Lower lobe of right lung (tissue), 2 donors: Measurements from ENCODE around the gene RGS7. TPM values are rescaled to one million over a fixed set of nuclear protein-coding genes. Genes with fewer than 3 reads are reported as not detected.

Experiments
- ATAC-seq, 2 donors: fragments of 200-7000 bp; cut with Tn5 transposase; one replicate each; pipeline ENCODE4 v1.9.1; 2020 to 2022; ENCODE audit warnings: mild to moderate bottlenecking in 2 of 2, moderate library complexity in 2 of 2
- DNase-seq: peaks from one replicate; pipeline ENCODE4 v3.0.0-alpha.2; 2020
- H3K27ac ChIP-seq: fragments of 200-600 bp; one replicate; pipeline ENCODE4 v1.8.0; 2022
- H3K27me3 ChIP-seq: fragments of 200-600 bp; one replicate; pipeline ENCODE4 v1.8.0; 2022; ENCODE audit warnings: low read depth
- H3K36me3 ChIP-seq: fragments of 200-600 bp; one replicate; pipeline ENCODE4 v1.8.0; 2022; ENCODE audit warnings: mild to moderate bottlenecking
- H3K4me1 ChIP-seq: fragments of 200-600 bp; one replicate; pipeline ENCODE4 v1.8.0; 2022
- H3K4me3 ChIP-seq: fragments of 200-600 bp; one replicate; pipeline ENCODE4 v1.8.0; 2022; ENCODE audit warnings: mild to moderate bottlenecking
- H3K9me3 ChIP-seq: fragments of 200-600 bp; one replicate; pipeline ENCODE4 v1.8.0; 2022
- intact Hi-C: fragments of 100-400 bp; cut with DNase I; formaldehyde crosslinking; loops from one replicate; pipeline ENCODE4 v1.11.0; 2022
- total RNA-seq: library from RNA; stranded (reverse); fragmentation: NEBNext Ultra II Directional; extraction: Animal tissue kit (Norgen Biotek cat#: 25700); gene quantifications from one replicate; pipeline ENCODE4 v1.2.1, GENCODE V29; 2021
- TF ChIP-seq, protein P1 (sequence below): fragments of 200-600 bp; IDR thresholded peaks from one replicate; pipeline ENCODE4 v1.8.0; 2022; ENCODE audit warnings: antibody characterized with exemption, mild to moderate bottlenecking
- donor health status: DM: no; HTN: yes; CAD: no; lungs with severe emphysema.

Gene RGS7
- total RNA-seq, 1 donor from 2014 or later: 0.21 TPM

DNA sequence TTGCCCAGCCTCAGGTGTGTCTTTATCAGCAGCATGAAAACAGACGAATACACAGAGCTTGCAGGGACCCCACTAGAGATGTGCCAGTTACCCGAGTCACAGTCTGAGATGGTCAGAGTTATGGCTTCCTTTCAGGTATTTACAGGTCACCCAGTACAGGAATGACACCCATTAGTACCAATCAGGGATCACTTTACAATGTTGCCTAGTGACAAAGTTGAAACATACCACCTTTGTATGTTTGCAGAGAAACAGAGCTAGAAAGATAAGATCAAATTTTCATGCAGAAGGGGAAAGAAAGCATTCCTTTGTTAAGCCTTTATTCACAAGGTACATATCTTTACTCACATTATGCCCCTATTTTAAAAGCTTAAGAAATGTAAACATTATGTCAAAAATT is 137.6 kb downstream of the RGS7 start:
- no peak overlapping the region for H3K4me3 ChIP-seq
- H3K36me3 ChIP-seq: no peaks in the 10 kb centered on the region
- H3K27me3 ChIP-seq: no peaks in the 10 kb centered on the region
- no peaks in the 10 kb centered on the region for H3K4me1 ChIP-seq
- intact Hi-C loops: no loop called here
- H3K27ac ChIP-seq: no peak overlapping the region
- DNase-seq (no peak), ATAC-seq (no peak)
- TF ChIP-seq, protein P1, sequence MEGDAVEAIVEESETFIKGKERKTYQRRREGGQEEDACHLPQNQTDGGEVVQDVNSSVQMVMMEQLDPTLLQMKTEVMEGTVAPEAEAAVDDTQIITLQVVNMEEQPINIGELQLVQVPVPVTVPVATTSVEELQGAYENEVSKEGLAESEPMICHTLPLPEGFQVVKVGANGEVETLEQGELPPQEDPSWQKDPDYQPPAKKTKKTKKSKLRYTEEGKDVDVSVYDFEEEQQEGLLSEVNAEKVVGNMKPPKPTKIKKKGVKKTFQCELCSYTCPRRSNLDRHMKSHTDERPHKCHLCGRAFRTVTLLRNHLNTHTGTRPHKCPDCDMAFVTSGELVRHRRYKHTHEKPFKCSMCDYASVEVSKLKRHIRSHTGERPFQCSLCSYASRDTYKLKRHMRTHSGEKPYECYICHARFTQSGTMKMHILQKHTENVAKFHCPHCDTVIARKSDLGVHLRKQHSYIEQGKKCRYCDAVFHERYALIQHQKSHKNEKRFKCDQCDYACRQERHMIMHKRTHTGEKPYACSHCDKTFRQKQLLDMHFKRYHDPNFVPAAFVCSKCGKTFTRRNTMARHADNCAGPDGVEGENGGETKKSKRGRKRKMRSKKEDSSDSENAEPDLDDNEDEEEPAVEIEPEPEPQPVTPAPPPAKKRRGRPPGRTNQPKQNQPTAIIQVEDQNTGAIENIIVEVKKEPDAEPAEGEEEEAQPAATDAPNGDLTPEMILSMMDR: no peak
- peaks cover 6% of the 10 kb centered on the region for H3K9me3 ChIP-seq

DNA sequence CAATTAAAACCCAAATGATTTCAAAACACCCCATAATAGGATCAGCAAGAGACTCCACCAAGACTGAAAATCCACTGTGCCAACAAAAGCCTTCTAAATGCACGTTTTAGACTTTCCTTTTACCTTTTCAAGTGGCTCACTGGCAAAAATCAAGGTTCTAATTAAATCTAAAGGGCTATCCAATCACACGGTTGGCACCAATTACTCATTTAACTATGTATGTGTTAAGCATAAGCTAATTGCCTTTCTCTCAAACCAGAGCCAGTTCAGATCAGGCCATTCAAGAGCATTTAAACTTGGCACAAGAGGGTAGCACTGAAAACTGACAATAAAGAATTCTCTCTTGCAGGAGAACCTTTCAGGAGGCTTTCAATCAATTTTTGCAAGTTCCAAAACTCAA is 139.5 kb downstream of the RGS7 start:
- Histone ChIP-seq H3K36me3 (no peaks in the 10 kb centered on the region), H3K4me1 (no peaks in the 10 kb centered on the region), H3K4me3 (no peak overlapping the region), H3K27me3 (no peaks in the 10 kb centered on the region), H3K9me3 (no peaks in the 10 kb centered on the region), H3K27ac (no peak overlapping the region)
- DNase-seq: no peak
- TF ChIP-seq, protein P1: no peak
- intact Hi-C loops: no loop called here
- no peak for ATAC-seq

DNA sequence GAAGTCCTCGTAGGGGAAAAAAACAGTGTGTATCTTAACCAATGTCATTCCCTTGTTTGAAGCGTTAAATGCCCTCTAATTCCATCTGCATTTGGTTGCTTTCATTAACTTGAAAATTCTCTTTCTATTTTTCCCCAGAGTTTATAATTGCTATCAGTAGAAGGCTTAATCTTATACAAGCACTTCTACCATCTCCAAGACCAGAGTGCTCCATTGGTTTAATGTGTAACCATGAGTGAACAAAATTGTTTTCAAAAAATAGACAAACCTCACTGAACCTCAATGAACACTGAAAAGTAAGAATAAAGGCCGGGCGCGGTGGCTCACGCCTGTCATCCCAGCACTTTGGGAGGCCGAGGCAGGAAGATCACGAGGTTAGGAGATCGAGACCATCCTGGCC is 141.3 kb downstream of the RGS7 start:
- TF ChIP-seq, protein P1: no peak
- ATAC-seq: peak in 1 of 2 donors; percentile 66
- Histone ChIP-seq H3K4me1 (no peaks in the 10 kb centered on the region), H3K9me3 (no peaks in the 10 kb centered on the region), H3K36me3 (no peaks in the 10 kb centered on the region), H3K4me3 (no peak overlapping the region), H3K27ac (no peak overlapping the region), H3K27me3 (no peaks in the 10 kb centered on the region)
- no peak for DNase-seq
- intact Hi-C loops: no loop called here

DNA sequence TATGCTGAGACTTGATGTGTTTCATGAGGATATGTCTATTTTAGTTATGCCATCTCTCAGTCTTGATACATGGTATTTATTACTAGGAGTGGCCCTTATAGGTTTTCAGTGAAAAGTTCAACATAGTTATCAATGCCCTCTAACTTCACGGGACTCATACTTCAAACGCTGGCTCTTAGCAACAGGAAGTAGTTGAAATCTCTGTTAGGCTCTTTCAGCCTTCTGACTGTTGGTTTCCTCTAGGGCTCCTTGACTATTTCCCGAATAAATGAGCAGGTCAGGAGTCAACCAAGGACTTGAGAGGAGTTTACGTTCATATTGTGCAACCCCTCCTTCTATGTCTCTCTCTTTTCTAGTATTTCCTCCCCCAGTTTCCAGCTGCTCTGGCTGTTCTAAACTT is 141.8 kb downstream of the RGS7 start:
- Histone ChIP-seq H3K27me3 (no peaks in the 10 kb centered on the region), H3K4me3 (no peak overlapping the region), H3K4me1 (no peaks in the 10 kb centered on the region), H3K27ac (no peak overlapping the region), H3K36me3 (no peaks in the 10 kb centered on the region), H3K9me3 (no peaks in the 10 kb centered on the region)
- ATAC-seq (peak; percentile 82 to 91), DNase-seq (no peak)
- intact Hi-C loops: no loop called here
- TF ChIP-seq, protein P1: no peak

DNA sequence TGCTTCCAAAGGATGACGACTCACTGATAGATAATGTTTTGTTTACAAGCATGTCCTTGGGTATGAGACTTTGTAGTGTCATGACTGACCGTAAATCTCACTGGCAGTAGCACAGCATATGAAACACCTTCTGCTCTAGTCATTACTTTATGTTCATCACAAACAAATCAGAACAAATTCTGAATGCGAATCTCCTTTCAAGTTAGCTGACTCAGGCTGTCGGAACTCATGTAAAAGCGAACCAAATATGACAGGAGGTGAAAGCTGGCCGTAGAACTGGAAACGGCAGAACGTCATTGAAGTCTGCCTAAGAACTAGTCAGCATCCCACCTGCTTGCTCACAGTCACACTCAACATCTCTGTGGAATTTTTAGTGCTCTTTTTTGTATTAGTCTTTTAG is 143.9 kb downstream of the RGS7 start:
- Histone ChIP-seq H3K27me3 (no peaks in the 10 kb centered on the region), H3K4me3 (no peak overlapping the region), H3K27ac (no peak overlapping the region), H3K9me3 (no peaks in the 10 kb centered on the region), H3K36me3 (no peaks in the 10 kb centered on the region), H3K4me1 (no peaks in the 10 kb centered on the region)
- TF ChIP-seq, protein P1: no peak
- peak; percentile 58 to 72 for ATAC-seq
- DNase-seq: no peak
- intact Hi-C loops: no loop called here

DNA sequence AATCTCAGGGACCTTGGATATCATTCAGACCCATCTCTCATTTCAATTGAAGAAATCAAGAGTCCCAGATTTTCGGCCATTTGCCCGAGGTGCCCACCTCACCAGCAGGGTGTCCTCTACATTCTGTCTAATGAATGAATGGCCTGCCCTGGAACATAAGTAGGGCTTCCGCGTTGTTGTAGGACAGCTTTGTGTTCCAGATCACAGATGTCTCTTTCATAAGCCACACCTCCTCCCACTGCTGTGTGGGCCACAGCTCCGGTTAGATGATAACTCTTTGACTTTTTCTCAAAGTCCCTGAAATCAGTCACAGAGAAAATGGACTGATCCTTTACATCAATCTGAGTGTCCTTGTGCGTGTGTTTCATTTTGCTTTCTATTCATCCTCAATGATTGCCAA is 144.4 kb downstream of the RGS7 start:
- no peak overlapping the region for H3K27ac ChIP-seq
- ATAC-seq: no peak
- intact Hi-C loops: no loop called here

More for the DNA sequence above, 144.4 kb downstream of the RGS7 start:
- no peaks in the 10 kb centered on the region for H3K9me3 ChIP-seq
- DNase-seq: no peak
- H3K36me3 ChIP-seq: no peaks in the 10 kb centered on the region
- H3K27me3 ChIP-seq: no peaks in the 10 kb centered on the region
- TF ChIP-seq, protein P1: no peak
- H3K4me3 ChIP-seq: no peak overlapping the region
- H3K4me1 ChIP-seq: no peaks in the 10 kb centered on the region
